ENCODE data around the gene C1orf74.

The C1orf74 gene

DNA sequence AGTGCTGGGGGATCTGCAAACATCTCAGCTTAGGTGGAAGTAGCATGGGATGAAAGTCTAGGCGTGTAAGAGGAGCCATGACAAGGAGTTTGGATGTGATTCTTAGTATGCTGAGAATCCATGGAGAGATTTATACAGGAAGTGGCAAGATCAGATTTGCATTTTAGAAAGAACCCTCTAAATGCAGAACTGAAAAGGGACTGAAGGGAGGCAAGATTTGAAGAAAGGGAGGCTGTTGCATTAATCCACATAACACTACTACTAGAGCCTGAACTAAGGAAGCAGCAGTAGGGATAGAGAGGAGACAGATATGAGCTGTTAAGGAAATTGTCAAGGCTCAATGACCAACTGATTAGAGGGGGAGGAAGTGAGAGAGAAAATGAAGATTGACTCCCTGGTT is 9.8 kb downstream of the C1orf74 start:
- DNase-seq (ENCODE audit: low read depth, low spot score), result no peak
- H3K27ac ChIP-seq, result no peak overlapping the region

DNA sequence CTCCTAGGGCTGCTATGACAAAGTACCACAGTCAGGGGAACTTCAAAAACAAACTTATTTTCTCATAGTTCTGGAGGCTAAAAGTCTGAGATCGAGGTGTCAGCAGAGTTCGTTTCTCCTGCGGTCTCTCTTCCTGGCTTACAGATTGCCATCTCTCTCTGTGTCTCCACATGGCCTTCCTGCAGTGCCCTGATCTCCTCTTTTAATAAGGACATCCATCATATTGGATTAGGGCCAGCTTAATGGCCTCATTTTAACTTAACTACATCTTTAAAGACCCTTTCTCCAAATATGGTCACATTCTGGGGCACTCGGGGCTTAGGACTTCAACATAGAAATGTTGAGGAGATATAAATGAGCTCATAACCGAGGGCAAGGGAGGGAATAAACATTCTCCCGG is 12.2 kb downstream of the C1orf74 start:
- no peak overlapping the region for H3K27ac ChIP-seq

DNA sequence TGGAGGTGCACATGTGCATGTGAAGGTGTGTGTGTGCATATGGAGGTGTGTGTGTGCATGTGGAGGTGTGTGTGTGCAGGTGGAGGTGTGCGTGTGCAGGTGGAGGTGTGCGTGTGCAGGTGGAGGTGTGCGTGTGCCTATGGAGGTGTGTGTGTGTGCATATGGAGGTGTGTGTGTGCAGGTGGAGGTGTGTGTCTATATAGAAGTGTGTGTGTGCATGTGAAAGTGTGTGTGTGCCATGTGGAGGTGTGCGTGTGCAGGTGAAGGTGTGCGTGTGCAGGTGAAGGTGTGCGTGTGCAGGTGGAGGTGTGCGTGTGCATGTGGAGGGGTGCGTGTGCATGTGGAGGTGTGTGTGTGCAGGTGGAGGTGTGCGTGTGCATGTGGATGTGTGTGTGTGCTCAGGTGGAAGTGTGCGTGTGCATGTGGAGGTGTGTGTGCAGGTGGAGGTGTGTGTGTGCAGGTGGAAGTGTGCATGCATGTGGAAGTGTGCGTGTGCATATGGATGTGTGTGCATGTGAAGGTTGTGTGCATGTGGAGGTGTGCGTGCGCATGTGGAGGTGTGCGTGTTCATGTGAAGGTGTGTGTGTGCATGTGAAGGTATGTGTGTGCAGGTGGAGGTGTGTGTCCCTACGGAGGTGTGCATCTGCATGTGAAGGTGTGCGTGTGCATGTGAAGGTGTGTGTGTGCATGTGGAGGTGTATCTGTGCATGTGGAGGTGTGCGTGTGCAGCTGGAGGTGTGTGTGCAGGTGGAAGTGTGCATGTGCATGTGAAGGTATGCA is 13.5 kb downstream of the C1orf74 start:
- no peak for DNase-seq (ENCODE audit: low read depth, low spot score)
- H3K27ac ChIP-seq, result no peak overlapping the region

More for the DNA sequence above, 12.2 kb downstream of the C1orf74 start:
- DNase-seq (ENCODE audit: low read depth, low spot score), result no peak

DNA sequence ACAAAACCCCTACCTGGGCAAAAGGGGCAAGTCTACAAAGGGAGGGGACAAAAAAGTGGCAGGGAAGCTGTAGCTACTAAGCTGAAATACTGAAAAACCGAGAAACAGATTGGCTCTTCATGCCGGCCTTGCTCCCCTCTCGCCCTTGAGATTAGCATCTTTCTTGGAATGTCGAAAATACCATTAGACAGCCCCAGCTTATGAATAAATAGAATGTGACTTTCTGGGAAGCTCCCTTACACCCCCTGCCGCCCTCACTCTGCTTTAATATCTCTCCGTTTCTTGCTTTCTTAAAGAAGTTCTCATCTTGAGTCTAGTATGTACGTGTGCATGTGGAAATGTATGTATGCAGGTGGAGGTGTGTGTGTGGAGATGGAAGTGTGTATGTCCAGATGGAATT is 14.4 kb downstream of the C1orf74 start:
- no peak for DNase-seq (ENCODE audit: low read depth, low spot score)
- H3K27ac ChIP-seq, result peak overlapping the region; percentile 80

DNA sequence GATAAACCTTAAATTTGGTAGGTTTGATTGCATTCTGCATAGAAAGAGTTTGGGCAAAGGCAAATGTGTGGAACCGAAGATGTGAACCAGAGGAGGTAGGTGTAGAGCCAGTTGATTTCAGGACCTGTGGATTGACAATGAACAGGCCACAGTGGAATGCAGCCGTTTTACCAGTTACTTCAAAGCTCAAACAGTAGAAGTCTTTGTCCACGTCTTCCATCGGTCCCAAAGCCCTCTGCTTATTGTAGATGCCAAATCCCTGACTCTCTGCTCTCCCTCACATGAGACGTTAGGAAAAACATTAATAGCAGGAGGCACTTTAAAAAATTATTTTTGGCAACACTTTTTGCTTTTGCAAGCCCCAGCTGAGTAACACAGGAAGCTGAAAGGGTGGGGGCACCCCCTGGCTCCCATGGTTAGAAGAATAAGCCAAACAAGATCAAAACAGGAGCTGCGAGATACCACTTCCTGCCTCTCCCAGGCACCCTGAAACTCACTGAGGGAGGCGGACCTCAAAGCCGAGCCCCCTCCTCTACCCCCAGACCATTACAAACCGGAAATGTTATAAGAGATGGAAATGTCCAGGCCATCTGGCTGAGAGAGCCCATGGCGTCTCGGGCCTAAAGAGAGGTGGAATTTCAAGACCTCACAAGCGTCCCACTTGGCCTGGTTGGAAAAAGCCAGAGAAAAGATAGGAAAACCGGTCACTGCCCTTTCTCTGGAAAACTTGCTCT is 15.0 kb downstream of the C1orf74 start:
- no peak for DNase-seq (ENCODE audit: low read depth, low spot score)
- H3K27ac ChIP-seq, result peak overlapping the region; percentile 80

DNA sequence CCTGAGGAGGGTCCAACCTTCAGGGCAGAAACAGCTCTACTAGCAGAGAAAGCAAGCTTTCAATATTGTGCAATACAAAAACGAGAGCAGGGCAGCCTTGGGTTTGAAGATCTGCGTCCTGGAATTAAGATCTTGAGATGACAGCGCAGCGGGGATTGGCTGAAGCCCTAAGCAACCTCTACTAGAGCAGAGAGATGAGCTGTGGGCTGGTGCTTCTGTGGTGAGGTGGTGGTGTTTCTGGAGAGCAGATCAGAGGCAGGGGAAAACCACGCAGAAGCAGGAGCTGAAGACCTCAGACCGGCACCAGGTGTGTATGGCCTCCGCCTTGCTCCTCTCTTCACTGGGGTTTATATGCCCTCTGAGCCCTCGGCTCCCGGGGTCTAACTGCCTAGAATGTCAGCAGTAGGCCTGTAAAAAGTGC is 16.0 kb downstream of the C1orf74 start:
- peak overlapping the region; percentile 80 for H3K27ac ChIP-seq
- DNase-seq (ENCODE audit: low read depth, low spot score), result no peak

DNA sequence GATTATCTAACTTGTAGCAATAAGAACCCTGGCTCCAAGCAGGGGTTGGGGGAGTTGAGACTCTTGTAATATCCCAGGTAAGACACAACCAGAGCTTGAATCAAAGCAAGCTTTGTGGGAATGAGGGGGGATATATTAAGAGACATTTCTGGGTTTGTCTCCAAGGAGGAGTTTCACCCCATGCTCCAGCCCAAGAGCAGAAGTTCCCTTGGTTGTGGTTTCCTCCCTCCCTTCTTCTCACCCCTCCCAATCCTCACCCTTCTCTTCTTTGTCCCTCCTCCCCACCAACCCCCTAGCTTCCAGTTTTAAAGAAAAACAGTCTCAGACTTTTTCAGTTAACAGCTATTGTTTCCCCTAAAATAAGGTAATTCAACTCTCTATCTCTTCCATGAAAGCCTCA is 16.7 kb downstream of the C1orf74 start:
- H3K27ac ChIP-seq, result no peak overlapping the region
- DNase-seq (ENCODE audit: low read depth, low spot score), result no peak

DNA sequence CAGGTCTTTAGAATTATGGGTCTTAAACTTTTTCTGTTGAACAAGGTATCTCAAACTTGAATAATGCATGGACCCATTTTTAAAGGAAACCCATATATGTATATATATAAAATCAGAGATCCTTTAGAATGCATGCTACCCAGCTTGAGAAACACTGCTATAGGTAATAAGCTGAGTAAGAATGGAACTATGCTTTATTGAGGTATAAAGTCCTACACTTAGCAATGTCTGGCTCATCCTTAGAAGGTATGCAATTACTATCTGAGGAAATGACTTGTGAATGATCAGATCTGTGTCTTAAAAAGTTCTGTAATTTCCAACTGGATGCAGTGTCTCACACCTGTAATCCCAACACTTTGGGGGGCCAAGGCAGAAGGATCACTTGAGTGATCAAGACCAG is 17.3 kb downstream of the C1orf74 start:
- DNase-seq (ENCODE audit: low read depth, low spot score), result no peak
- H3K27ac ChIP-seq, result no peak overlapping the region

DNA sequence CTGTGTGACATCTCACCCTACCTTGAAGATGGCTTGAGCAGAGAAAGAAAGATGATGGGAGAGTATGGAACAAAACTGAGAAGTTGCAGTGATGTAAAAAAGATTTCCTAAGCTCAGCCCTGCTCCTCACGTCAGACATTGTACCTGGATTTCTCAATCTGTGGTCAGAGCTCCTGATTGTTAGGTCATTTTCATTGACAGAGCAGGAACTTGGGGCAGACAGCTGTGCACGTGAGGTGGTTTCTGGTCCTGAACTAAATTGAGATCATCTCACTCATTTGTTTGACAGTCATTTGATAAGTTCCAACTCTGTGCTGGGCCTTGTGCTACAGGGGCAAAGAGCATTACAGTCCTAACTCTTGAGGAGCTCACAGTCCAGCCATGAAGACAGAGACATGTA is 18.3 kb downstream of the C1orf74 start:
- H3K27ac ChIP-seq, result no peak overlapping the region
- DNase-seq (ENCODE audit: low read depth, low spot score), result no peak

DNA sequence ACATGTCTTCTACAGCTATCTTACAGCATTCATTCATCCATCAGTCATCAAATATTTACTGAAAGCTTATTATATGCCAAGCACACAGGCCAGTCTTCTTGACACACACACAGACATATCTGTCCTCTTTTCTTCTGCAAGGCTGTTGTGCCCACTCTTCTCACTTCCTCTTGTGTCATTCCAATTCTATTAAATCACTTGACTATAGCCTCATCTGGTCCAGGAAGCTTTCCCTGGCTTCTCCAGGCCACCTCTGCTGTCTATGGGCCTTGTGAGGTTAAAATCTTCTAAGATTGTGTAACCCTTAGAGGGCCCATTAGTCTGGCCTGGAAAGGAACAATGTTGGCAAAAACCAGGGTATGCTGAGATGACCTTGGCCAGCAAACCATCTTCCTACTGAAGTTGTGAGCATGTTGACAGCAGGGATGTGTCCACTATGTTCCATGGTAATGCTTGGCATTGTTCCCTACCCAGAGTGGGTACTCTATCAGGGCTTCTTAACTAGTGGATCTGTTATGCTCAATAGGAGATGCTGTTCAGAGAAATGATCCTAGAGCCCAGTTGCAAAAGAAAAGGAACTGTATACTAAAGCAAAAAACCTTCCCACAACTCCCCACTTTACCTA is 23.2 kb downstream of the C1orf74 start:
- H3K27ac ChIP-seq, result no peak overlapping the region
- DNase-seq (ENCODE audit: low read depth, low spot score), result no peak

DNA sequence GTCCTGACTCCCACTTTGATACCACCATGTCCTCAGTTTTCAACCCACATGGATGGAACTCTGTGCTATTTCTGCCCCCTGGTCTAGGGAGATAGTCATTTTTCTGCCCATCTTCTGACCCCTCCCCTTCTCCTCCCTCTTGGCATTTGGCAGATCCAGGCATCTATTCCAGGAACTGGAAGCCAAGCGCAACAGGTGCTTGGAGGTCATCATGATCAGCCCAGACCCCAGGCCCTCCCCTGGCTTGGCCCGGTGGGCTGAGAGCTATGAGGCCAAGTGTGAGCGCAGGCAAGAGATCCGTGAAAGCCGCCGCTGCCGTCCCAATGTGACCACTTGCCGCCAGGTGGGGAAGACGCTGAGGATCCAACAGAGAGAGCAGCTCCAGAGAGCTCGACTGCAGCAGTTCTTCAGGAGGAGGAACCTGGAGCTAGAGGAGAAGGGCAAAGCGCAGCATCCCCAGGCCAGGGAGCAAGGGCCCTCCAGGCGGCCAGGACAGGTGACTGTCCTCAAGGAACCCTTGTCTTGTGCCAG is 24.5 kb downstream of the C1orf74 start:
- no peak for DNase-seq (ENCODE audit: low read depth, low spot score)
- no peak overlapping the region for H3K27ac ChIP-seq

DNA sequence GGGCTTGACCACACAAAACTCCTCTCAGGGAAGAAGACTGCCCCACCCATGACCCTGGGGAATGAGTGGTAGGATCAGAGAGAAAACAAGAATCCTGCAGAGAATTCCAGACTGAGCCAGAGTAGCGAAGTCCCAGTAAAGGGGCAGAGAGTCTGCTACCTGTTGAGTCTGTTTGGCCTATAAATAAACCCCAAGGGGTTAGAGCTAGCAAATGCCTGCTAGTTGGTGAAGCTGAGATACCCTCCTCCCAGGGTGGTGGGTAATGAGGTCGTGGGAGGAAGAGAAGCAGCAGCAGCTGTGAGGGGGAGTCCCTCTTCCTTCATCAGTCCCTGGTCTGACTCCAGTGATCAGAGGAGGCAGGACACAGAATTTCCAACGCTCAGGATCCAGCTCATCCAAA is 26.0 kb downstream of the C1orf74 start:
- H3K27ac ChIP-seq, result no peak overlapping the region
- DNase-seq (ENCODE audit: low read depth, low spot score), result no peak

DNA sequence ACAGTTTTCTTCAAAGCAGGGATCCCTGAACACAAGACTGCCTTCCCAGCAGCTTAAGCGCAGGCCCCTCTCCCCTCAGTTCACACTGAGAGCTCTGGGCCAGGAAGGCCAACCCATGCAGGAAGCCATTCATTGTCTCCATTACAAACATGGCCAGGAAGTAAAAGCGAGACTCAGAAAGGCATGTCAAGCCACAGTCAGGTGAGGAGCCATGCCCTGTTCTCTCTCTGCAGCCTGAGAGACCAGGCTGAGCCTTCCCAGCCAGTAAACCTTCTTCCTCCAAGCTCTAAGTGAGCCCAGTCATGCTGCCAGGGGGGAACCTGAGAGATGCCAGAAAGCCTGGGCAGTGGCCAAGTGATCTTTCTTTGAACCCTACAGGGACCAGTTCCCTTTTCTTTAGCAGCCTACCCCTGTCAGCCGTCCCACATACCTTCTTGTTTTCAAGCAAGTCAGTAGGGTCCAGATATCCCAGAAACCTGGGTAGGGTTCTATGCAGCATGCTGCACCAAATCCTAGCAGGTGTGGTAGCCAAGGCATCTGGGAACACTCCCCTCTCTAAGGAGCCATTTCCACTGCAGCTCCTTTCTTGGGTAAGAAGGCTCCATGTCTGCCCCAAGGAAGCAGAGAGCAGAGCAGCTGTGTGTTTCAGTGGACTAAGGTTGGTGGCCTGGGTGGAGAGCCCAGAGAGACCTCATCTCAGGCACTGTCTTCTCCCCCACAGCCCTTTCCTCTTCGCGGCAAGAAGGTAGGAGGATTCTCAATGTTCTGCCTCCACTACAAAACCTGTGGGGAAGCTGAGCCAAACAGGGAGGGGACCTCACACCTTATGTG is 27.5 kb downstream of the C1orf74 start:
- no peak for DNase-seq (ENCODE audit: low read depth, low spot score)
- H3K27ac ChIP-seq, result no peak overlapping the region

DNA sequence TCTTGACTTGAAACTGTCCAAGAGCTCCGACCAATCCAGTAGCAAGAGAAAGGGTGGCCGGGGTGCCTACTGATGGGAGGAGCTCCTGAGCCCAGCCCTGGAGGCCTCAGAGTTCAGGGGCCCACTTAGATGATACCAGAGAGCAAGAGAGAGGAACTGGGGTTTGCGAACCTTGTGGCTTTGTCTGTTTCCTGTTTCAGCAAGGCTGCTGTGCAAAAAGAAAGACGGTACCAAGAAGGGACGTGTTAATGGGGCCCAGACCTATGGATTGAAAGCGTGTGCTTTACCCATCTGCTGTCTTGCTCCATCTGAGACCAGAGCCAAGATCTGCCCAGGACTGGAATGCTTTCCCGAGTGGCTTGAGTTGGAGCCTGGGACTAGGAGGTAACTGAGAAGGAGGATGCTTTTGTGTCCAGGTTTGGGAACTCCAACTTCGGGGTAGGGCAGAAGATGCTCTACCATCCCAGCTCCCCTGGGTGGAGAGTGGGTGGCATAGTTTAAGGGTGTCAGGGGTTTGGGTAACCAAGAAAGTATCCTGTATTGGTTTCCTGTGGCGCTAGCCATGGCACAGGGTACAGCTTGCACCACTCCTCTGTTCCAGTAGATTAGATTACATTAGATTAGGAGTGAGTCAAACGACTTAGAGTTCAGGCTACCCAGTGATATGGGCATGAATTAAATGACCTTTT is 28.3 kb downstream of the C1orf74 start, which contains the start of gene TRAF3IP3:
Gene TRAF3IP3 (plus strand): TSS at position 128 of the 689 bp plus-strand sequence. CDS start 3,987 bp downstream, outside the sequence.
- DNase-seq (ENCODE audit: low read depth, low spot score), result no peak
- no peak within 1 kb of the TSS for H3K27ac ChIP-seq

DNA sequence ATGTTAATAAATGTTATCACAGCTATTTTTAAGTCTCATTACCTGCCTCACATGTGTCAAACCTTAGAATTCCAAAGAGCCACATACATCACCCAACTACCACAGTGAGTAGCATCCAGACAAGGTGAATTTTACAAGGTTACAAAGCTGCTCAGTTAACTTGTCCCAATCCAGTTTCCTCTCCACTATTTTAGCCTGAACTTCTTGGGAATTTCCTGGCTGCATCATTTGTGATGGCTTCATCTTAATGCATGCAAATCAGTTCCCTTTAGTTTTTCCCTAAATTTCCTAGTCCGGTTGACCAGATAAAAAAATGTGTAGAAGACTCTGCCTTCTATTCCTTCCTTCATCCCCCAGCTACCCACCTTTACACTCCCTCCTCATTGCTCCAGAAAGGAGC is 29.1 kb downstream of the C1orf74 start:
- H3K27ac ChIP-seq, result no peak overlapping the region
- no peak for DNase-seq (ENCODE audit: low read depth, low spot score)

DNA sequence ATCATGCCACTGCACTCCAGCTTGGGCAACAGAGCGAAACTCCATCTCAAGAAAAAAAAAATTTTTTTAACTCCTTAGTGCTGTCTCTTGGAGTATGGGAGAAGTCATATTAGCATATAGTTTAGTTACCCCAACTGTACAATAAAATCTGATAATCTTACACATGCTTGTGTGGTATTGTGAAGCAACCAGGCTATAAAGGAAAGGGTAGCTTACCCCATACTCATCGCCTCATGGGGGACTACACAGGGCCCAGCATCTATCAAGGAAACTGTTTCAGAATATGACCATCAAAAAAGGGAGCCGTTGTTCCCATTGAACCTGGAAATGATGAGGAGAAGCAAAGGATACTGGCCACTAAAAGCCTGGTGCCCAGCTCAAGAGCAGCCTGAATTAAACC is 31.5 kb downstream of the C1orf74 start:
- no peak overlapping the region for H3K27ac ChIP-seq

DNA sequence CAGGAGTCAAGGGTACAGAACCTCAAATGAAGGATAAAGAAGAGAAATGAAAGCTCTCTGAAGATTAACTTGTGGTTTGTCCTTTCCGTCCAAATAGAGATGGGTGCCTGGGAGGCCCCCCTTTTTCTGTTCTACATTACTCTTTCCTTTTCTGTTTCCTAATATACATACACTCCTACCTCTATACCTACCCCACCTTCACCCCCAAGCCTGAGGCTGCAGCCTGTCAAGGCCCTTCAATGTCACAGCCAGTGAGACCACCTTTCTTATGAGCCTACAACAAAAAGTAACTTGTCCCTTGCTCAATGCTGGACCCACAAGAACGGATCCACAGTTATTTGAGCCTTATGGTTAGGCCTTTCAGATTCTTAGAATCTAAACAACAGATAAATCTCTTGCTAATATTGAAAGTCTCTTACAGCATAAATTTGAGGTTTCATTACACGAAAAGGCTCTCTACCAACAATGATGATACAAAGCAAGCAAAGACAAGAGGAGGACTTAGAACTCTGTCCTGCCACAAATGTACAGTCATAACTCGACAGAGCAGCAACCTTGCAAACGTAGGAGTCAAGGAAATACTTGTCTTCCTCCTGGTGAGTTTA is 32.6 kb downstream of the C1orf74 start:
- no peak for DNase-seq (ENCODE audit: low read depth, low spot score)
- H3K27ac ChIP-seq, result no peak overlapping the region

More for the DNA sequence above, 31.5 kb downstream of the C1orf74 start:
- DNase-seq (ENCODE audit: low read depth, low spot score), result no peak

DNA sequence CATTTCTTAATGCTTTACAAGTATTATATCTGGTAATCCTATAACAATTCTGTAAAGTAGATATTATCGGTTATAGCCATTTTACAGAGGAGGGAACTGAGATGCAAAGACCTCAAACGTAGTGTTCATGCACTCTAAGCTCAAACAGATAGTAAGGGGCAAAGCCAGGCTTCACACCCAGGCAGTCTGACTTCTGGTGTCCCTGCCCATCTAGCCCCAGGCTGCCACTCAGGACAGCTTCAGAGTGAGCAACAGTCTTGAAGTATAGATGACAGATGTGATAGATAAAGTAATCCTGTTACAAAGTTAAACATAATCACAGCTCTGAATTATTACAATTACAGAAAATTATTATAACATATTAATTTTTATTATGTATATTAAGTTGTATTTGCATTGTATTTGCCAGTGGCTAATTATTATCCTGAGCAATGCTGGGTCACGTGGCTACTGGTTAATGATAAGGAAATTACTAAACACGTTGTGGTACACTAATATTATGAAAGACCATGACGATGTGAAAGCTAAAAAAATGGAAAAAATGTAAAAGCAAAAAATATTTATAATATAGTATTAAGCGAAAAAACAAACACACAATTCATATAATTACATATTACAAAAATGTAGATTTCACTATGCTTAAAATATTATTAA is 34.6 kb downstream of the C1orf74 start:
- no peak overlapping the region for H3K27ac ChIP-seq

DNA sequence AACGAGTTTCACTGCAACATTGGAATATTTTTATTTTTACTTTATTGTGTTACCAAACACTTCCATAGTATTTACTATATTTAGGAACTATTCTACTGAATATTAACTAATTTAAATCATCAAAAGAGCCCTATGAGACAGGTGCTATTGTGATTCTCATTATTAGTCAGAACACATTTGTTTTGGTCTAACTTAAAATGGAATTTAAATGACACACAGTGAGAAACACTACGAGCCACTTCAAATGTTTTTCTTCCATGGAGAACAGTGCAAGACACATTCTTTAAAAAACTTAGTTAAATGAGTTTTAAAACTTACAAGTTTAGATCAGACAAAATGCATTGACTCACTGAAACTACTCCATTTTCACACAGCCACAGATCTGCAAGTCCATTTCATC is 35.2 kb downstream of the C1orf74 start:
- DNase-seq (ENCODE audit: low read depth, low spot score), result no peak
- H3K27ac ChIP-seq, result no peak overlapping the region

More for the DNA sequence above, 34.6 kb downstream of the C1orf74 start:
- no peak for DNase-seq (ENCODE audit: low read depth, low spot score)
